Cardiac fibroblast (primary cell): ENCODE results near the gene CDH12.

Experiments used
- DNase-seq, 2 donors: peaks; one replicate each; pipeline versions ENCODE4 v3.0.0 to v3.0.0-alpha.2; 2010; ENCODE audit warnings: low read depth in 2 of 2
- H3K4me3 ChIP-seq, 2 donors: replicated peaks in 1 of 2; 1 replicate in 1 of 2; 2 replicates in 1 of 2; pipeline ENCODE4 v1.5.1; 2011; ENCODE audit warnings: low read depth in 2 of 2, low read length in 2 of 2, mild to moderate bottlenecking in 2 of 2, moderate library complexity in 1 of 2
- TF ChIP-seq, protein P1 (sequence below): IDR thresholded peaks from one replicate; pipeline ENCODE4 v1.5.1; 2011; ENCODE audit warnings: low read depth, mild to moderate bottlenecking, low read length, inconsistent platforms

CDH12 gene

DNA sequence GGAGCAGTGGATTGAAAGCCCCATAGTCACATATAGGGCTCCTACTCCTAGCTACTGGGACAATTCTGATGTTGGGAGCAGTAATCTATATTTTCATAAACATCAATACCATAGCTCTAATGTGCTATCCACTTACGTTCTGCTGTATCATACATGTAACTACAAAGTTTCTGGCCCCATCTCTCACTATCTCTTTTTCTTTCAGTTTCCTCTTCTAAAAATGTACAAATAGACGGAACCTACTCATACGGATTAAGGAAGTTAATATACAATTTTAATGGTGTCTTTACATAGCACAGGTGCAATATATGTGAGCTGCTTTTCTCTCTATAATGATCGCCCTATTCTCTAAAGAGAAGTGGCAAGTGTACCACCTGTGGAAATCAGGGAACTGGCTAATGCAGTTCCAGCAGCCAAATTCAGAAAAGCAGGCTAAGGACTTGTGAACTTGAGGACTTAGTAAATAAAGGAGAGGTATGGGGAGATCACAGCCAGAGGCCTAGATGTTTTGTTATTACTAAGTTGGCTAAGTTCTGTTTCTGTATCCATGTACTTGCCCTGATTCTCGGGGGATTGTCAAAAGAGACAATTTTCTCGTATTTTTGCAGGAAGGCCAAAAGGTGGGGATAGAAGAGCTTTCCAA is 1021.9 kb downstream of the CDH12 start:
- no peak for DNase-seq
- TF ChIP-seq, protein P1, sequence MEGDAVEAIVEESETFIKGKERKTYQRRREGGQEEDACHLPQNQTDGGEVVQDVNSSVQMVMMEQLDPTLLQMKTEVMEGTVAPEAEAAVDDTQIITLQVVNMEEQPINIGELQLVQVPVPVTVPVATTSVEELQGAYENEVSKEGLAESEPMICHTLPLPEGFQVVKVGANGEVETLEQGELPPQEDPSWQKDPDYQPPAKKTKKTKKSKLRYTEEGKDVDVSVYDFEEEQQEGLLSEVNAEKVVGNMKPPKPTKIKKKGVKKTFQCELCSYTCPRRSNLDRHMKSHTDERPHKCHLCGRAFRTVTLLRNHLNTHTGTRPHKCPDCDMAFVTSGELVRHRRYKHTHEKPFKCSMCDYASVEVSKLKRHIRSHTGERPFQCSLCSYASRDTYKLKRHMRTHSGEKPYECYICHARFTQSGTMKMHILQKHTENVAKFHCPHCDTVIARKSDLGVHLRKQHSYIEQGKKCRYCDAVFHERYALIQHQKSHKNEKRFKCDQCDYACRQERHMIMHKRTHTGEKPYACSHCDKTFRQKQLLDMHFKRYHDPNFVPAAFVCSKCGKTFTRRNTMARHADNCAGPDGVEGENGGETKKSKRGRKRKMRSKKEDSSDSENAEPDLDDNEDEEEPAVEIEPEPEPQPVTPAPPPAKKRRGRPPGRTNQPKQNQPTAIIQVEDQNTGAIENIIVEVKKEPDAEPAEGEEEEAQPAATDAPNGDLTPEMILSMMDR, result no peak

DNA sequence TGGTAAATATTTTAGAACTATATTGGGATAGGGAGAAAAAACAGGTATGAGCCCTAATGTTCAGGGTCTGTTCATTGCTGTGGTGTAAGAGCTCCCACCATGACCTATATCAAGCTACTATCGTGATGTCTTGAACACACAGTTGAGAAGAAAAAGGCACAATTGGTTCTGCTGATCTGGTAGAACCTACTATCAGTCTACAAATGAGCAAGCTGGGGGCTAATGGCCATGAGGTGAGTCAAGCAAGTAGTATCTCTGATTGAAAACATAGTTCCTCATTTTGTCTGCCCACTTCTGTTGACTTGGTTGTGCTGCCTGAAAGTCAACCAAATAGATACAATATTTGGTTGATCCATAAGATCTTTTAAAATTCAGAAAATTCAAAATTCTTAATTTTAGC is 1026.3 kb downstream of the CDH12 start:
- H3K4me3 ChIP-seq, result no peak overlapping the region
- TF ChIP-seq, protein P1, result no peak
- no peak for DNase-seq

More for the DNA sequence above, 1021.9 kb downstream of the CDH12 start:
- H3K4me3 ChIP-seq, result no peak overlapping the region

DNA sequence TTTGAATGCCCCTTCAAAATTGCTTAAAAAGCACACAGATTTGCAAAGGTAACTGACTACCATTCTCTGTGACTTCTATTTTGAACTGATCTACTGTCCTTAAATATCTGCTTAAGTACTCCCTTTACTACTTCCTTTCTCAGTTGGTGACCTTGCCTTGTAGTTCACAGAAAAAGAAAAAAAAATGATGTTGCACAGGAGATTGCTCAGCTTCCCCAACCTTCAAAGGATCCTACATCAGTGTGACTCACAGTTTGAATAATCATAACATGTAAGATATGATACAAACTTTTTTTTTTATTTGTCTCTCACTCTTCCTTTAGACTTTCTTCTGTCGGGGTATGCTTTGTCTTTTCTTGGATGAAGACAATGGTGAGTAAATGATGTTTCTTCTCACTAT is 1029.6 kb downstream of the CDH12 start:
- TF ChIP-seq, protein P1, result no peak
- DNase-seq, result peak in 1 of 2 donors; percentile 61
- no peak overlapping the region for H3K4me3 ChIP-seq

DNA sequence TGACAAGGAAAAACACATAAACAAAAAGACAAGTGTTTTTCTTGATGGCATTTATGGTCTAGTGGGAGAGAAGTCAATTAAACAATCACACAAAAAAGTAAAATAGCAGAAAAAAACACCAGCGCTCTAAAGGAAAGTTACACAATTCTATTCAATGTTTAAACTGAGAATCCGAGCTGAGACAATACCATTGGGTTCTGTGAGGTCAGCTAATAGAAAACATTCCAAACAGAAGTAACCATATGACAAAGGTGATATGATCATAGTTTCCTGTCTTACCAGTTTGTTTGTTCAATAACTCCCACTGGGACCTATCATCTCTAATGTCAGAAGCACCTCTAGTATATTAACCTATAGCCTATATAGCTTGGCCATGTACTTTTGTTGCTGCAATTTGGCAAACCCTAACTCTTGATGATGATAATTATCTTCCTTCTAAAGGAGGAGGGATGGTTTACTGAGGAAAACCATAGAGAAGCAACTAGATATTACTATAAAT is 1030.0 kb downstream of the CDH12 start:
- H3K4me3 ChIP-seq, result no peak overlapping the region
- DNase-seq, result peak in 1 of 2 donors; percentile 32
- TF ChIP-seq, protein P1, result no peak

DNA sequence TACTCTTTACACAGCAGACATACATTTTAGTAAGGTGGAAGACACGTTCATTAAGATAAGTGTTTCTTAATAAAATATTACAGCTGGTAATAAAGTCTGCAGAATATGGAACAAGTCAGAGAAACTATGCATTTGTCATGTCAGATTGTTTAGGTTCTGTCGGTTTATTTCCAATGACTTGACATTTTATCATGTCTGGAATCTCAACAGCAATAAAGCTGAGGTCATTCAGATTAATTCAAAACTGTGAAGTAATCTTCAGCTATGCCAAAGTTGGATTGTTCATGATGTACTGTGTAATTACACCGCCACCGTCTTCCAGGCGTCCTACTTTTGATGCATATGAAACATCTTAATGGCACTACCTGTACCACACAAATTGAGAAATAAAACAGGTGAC is 1032.6 kb downstream of the CDH12 start:
- H3K4me3 ChIP-seq, result no peak overlapping the region
- TF ChIP-seq, protein P1, result no peak
- no peak for DNase-seq

DNA sequence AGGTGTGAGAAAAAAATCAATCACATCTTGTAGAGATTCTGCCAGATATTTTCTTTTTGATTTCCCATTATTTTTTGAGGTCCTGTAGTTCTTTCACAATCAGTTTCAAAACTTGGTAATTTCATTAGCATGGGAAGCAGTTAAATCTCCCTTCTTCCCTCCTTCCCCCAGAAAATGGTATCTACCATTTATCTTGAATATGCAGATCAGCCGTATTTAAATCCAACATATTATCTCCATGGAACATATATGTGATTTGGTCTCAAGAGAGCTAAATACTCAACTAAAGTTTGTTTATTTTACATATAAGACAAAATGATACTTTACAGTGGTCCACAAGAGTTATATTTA is 1034.8 kb downstream of the CDH12 start:
- TF ChIP-seq, protein P1, result no peak
- no peak overlapping the region for H3K4me3 ChIP-seq
- DNase-seq, result no peak
